H54 (cell line): ENCODE measurements around the gene NANOS1.

Experiments used
- DNase-seq: peaks from one replicate; pipeline ENCODE4 v3.0.0; 2011; ENCODE audit warnings: low spot score, mixed read lengths; ENCODE audit not compliant: insufficient read length
- FAIRE-seq: peaks from 3 replicates; lab custom pipeline; 2011; peaks lifted over from hg19 to GRCh38; lab: Jason Lieb, UNC
- POLR2A ChIP-seq: IDR thresholded peaks from 2 replicates; pipeline ENCODE4 v1.6.1; 2011; ENCODE audit warnings: low read depth, mild to moderate bottlenecking, low read length

NANOS1 gene

GRCh38 chr10:118997379-118997778 lies 32.1 kb upstream of the NANOS1 start:
- TF ChIP-seq POLR2A: no peak
- no peak for FAIRE-seq
- no peak for DNase-seq

GRCh38 chr10:118998183-118998582 lies 31.3 kb upstream of the NANOS1 start:
- no peak for FAIRE-seq
- DNase-seq: no peak
- TF ChIP-seq POLR2A: no peak

- FAIRE-seq (no peak), DNase-seq (no peak)
- no peak for TF ChIP-seq POLR2A
Observed at GRCh38 chr10:119001717-119002500, 27.6 kb upstream of the NANOS1 start.

GRCh38 chr10:119003572-119004289 lies 25.8 kb upstream of the NANOS1 start:
- DNase-seq: no peak
- no peak for TF ChIP-seq POLR2A
- FAIRE-seq: no peak

- DNase-seq (no peak), FAIRE-seq (no peak)
- no peak for TF ChIP-seq POLR2A
Observed at GRCh38 chr10:119005362-119006043, 24.0 kb upstream of the NANOS1 start.

- no peak for TF ChIP-seq POLR2A
- peak; percentile 62 for DNase-seq
- no peak for FAIRE-seq
Observed at GRCh38 chr10:119006451-119007210, 22.9 kb upstream of the NANOS1 start.

- no peak for TF ChIP-seq POLR2A
- FAIRE-seq (no peak), DNase-seq (no peak)
Observed at GRCh38 chr10:119007211-119007574, 22.3 kb upstream of the NANOS1 start.

GRCh38 chr10:119020627-119020946 lies 8.9 kb upstream of the NANOS1 start:
- DNase-seq (peak; percentile 49), FAIRE-seq (no peak)
- TF ChIP-seq POLR2A: no peak

GRCh38 chr10:119022846-119023552 lies 6.5 kb upstream of the NANOS1 start:
- DNase-seq (peak; percentile 84), FAIRE-seq (peak; percentile 23)
- TF ChIP-seq POLR2A: no peak

- DNase-seq: no peak
- FAIRE-seq: no peak
- TF ChIP-seq POLR2A: no peak
Observed at GRCh38 chr10:119023553-119023868, 6.0 kb upstream of the NANOS1 start.

GRCh38 chr10:119024882-119025281 lies 4.6 kb upstream of the NANOS1 start:
- no peak for DNase-seq
- no peak for FAIRE-seq
- no peak for TF ChIP-seq POLR2A

- no peak for FAIRE-seq
Observed at GRCh38 chr10:119025336-119025735, 4.2 kb upstream of the NANOS1 start.

GRCh38 chr10:119025776-119026175 lies 3.7 kb upstream of the NANOS1 start:
- DNase-seq (no peak), FAIRE-seq (no peak)
- TF ChIP-seq POLR2A: no peak

More at GRCh38 chr10:119025336-119025735, 4.2 kb upstream of the NANOS1 start:
- peak; percentile 67 for DNase-seq
- no peak for TF ChIP-seq POLR2A
